Natural killer cell (primary cell): ENCODE data around the gene TRIM65. TPM values are rescaled to one million over a fixed set of nuclear protein-coding genes. Genes with fewer than 3 reads are reported as not detected.

Experiments
- ATAC-seq, 3 donors: fragments of 150-1000 bp in 2 of 3; fragments of 200-7000 bp in 1 of 3; cut with Tn5 transposase; 1 replicate in 1 of 3; 2 replicates in 2 of 3; pipeline ENCODE4 v1.10.0; 2021; ENCODE audit warnings: mild to moderate bottlenecking in 2 of 3, moderate library complexity in 2 of 3
- DNase-seq, 2 donors: peaks; one replicate each; pipeline versions ENCODE4 v3.0.0 to v3.0.0-alpha.2; 2013 to 2021; ENCODE audit warnings: mixed read lengths in 1 of 2
- H3K27ac ChIP-seq: one replicate; pipeline ENCODE4 v1.5.1; 2013; ENCODE audit warnings: mild to moderate bottlenecking, low read length
- H3K27me3 ChIP-seq: one replicate; pipeline ENCODE4 v1.6.1; 2013; ENCODE audit warnings: low read length; ENCODE audit not compliant: control insufficient read depth, insufficient read depth
- H3K36me3 ChIP-seq: one replicate; pipeline ENCODE4 v1.6.1; 2013; ENCODE audit warnings: low read length; ENCODE audit not compliant: control insufficient read depth, insufficient read depth
- H3K4me1 ChIP-seq: one replicate; pipeline ENCODE4 v1.6.1; 2013; ENCODE audit warnings: low read length; ENCODE audit not compliant: control insufficient read depth, insufficient read depth
- H3K4me3 ChIP-seq: one replicate; pipeline ENCODE4 v1.5.1; 2013; ENCODE audit warnings: low read length
- H3K9me3 ChIP-seq: one replicate; pipeline ENCODE4 v1.6.1; 2013; ENCODE audit warnings: low read length; ENCODE audit not compliant: control insufficient read depth, insufficient read depth
- H3K27ac Mint-ChIP-seq, 2 donors: one replicate each; pipeline ENCODE4 v1.8.0; 2022; ENCODE audit warnings: mild to moderate bottlenecking in 2 of 2, mixed read lengths in 2 of 2, moderate library complexity in 1 of 2
- H3K27me3 Mint-ChIP-seq, 2 donors: one replicate each; pipeline ENCODE4 v1.8.0; 2022; ENCODE audit warnings: low read depth in 2 of 2, mixed read lengths in 2 of 2
- H3K36me3 Mint-ChIP-seq: one replicate; pipeline ENCODE4 v1.8.0; 2022; ENCODE audit warnings: mixed read lengths
- H3K4me1 Mint-ChIP-seq, 2 donors: one replicate each; pipeline ENCODE4 v1.8.0; 2022; ENCODE audit warnings: mixed read lengths in 2 of 2
- H3K4me3 Mint-ChIP-seq: one replicate; pipeline ENCODE4 v1.8.0; 2022; ENCODE audit warnings: mild to moderate bottlenecking, moderate library complexity, mixed read lengths
- H3K9me3 Mint-ChIP-seq, 2 donors: one replicate each; pipeline ENCODE4 v1.8.0; 2022; ENCODE audit warnings: mixed read lengths in 2 of 2
- WGBS: methylation state at CpG from one replicate; pipeline ENCODE4 v1.1.7; 2013; ENCODE audit warnings: missing lambda C conversion rate; ENCODE audit not compliant: insufficient coverage; 5-methylcytosine and 5-hydroxymethylcytosine counted together
- intact Hi-C: fragments of 100-400 bp; cut with micrococcal nuclease; formaldehyde crosslinking; loops from one replicate; pipeline ENCODE4 v1.14.2; 2022
- total RNA-seq, 4 donors: library from RNA; stranded (reverse); fragments of 120-200 nt in 1 of 4; gene quantifications; one replicate each; pipeline versions ENCODE4 v1.2.3 to v1.2.4, GENCODE V29; 2013 to 2022
- TF ChIP-seq, protein P1 (sequence below): fragments of 200-600 bp; IDR thresholded peaks from one replicate; pipeline ENCODE4 v1.8.0; 2022; ENCODE audit warnings: antibody characterized with exemption

TRIM65 gene, protein sequence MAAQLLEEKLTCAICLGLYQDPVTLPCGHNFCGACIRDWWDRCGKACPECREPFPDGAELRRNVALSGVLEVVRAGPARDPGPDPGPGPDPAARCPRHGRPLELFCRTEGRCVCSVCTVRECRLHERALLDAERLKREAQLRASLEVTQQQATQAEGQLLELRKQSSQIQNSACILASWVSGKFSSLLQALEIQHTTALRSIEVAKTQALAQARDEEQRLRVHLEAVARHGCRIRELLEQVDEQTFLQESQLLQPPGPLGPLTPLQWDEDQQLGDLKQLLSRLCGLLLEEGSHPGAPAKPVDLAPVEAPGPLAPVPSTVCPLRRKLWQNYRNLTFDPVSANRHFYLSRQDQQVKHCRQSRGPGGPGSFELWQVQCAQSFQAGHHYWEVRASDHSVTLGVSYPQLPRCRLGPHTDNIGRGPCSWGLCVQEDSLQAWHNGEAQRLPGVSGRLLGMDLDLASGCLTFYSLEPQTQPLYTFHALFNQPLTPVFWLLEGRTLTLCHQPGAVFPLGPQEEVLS
- total RNA-seq, result 10 to 100 TPM; 19.2 to 26.9 (median 22.5) TPM
- total RNA-seq (2013), result 21.4 TPM

DNA sequence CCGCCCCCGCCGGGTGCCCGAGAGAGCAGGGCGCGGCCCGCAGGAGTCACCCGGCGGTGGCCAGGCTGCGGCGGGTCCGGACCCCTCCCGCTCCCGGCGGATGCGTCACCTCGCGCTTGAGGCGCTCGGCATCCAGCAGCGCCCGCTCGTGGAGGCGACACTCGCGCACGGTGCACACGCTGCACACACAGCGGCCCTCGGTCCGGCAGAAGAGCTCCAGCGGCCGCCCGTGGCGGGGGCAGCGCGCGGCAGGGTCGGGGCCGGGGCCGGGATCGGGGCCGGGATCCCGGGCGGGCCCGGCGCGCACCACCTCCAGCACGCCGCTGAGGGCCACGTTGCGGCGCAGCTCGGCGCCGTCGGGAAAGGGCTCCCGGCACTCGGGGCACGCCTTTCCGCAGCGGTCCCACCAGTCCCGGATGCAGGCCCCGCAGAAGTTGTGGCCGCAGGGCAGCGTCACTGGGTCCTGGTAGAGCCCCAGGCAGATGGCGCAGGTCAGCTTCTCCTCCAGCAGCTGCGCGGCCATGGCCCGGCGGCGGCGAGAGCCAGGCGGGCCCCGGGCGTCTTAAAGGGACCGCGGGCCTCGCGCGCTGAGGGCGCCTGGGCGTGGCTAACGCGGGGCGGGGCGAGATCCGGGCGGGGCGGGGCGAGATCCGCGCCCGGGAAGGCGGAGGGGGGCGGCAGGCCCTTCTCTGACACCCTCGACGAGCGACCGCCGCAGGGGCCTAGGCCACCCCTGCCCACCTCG is at the start of gene TRIM65:
TSS of gene TRIM65 (minus strand) at position 537 of the 745 bp plus-strand sequence. CDS start at position 523, 14 bp downstream.
- H3K27ac ChIP-seq, result peak within 1 kb of the TSS; percentile 71
- Mint-ChIP-seq H3K27ac (peak within 1 kb of the TSS; percentile 77 to 84), H3K36me3 (no peaks in the 10 kb centered on the region), H3K27me3 (no peaks in the 10 kb centered on the region), H3K4me1 (peaks cover 23 to 26% of the 10 kb centered on the region in 2 donors), H3K9me3 (no peaks in the 10 kb centered on the region), H3K4me3 (peak within 1 kb of the TSS; percentile 82)
- no peaks in the 10 kb centered on the region for H3K27me3 ChIP-seq
- H3K4me1 ChIP-seq, result peaks cover 24% of the 10 kb centered on the region
- H3K36me3 ChIP-seq, result peaks cover 38% of the 10 kb centered on the region
- DNase-seq (peak; percentile 77 to 86), ATAC-seq (peak; percentile 85 to 93 (median 90))
- intact Hi-C loops, result no loop called here
- H3K4me3 ChIP-seq, result peak within 1 kb of the TSS; percentile 55
- H3K9me3 ChIP-seq, result no peaks in the 10 kb centered on the region
- WGBS, result under 1% methylated on average over 102 of the region's 102 CpGs
- TF ChIP-seq, protein P1, sequence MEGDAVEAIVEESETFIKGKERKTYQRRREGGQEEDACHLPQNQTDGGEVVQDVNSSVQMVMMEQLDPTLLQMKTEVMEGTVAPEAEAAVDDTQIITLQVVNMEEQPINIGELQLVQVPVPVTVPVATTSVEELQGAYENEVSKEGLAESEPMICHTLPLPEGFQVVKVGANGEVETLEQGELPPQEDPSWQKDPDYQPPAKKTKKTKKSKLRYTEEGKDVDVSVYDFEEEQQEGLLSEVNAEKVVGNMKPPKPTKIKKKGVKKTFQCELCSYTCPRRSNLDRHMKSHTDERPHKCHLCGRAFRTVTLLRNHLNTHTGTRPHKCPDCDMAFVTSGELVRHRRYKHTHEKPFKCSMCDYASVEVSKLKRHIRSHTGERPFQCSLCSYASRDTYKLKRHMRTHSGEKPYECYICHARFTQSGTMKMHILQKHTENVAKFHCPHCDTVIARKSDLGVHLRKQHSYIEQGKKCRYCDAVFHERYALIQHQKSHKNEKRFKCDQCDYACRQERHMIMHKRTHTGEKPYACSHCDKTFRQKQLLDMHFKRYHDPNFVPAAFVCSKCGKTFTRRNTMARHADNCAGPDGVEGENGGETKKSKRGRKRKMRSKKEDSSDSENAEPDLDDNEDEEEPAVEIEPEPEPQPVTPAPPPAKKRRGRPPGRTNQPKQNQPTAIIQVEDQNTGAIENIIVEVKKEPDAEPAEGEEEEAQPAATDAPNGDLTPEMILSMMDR, result peak; percentile 27

DNA sequence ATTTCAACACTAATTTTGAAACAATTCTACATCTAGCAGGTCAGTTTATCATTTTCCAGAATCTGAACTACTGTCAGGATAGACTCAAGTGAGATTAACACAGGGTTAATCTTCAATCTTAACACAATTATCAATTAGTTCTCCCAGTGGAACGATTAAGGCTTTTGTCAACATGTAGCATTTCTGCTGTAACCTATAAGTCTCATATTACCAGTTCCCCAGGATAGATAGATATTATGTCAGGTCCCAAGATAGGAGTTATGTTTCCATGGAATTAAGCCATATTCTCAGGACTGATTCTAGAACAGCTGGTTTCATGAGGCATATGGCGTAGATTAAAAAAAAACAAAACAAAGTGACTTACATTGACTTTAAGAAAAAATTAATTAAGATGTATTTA is 48.5 kb upstream of the TRIM65 start:
- WGBS, result no CpG with 5 or more reads among the region's 2 CpGs
- TF ChIP-seq, protein P1, result no peak
- peaks cover 20% of the 10 kb centered on the region for H3K36me3 ChIP-seq
- H3K4me1 ChIP-seq, result peaks cover 11% of the 10 kb centered on the region
- H3K4me3 ChIP-seq, result no peak overlapping the region
- H3K36me3 Mint-ChIP-seq, result peaks cover 9% of the 10 kb centered on the region
- H3K4me3 Mint-ChIP-seq, result no peak overlapping the region
- no peaks in the 10 kb centered on the region for H3K27me3 ChIP-seq
- ATAC-seq (no peak), DNase-seq (no peak)
- intact Hi-C loops, result loop anchor here (10.0 kb wide), 1 partner anchor 60 kb away; no protein-coding TSS in a partner anchor
- no peak overlapping the region for H3K27ac ChIP-seq
- H3K9me3 ChIP-seq, result no peaks in the 10 kb centered on the region
- H3K27me3 Mint-ChIP-seq, result no peaks in the 10 kb centered on the region
- H3K4me1 Mint-ChIP-seq, result peaks cover 11% of the 10 kb centered on the region in 2 donors
- H3K9me3 Mint-ChIP-seq, result no peaks in the 10 kb centered on the region
- no peak overlapping the region for H3K27ac Mint-ChIP-seq

DNA sequence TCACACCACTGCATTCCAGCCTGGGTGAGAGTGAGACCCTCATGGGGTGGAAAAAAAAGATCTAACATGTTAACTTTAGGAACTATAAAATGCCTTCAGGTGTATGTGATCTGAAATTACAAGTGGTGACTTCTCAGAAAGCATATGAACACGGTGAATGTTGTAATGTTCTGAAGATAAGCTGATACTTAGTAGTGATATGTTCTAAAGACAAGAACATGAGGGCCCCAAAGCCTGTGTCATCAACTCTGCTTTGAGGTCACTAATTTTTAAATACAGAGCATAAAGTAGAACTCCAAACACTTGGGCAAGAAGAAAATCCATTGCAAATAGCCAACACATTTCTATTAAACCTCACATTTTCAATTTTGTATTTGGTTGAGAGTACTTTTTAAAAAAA is 46.7 kb upstream of the TRIM65 start:
- H3K27me3 ChIP-seq, result no peaks in the 10 kb centered on the region
- Mint-ChIP-seq H3K4me3 (no peak overlapping the region), H3K36me3 (no peaks in the 10 kb centered on the region), H3K4me1 (peaks cover 11 to 13% of the 10 kb centered on the region in 2 donors), H3K27me3 (no peaks in the 10 kb centered on the region), H3K27ac (no peak overlapping the region), H3K9me3 (no peaks in the 10 kb centered on the region)
- ATAC-seq (no peak), DNase-seq (no peak)
- no peak overlapping the region for H3K27ac ChIP-seq
- intact Hi-C loops, result loop anchor here (10.0 kb wide), 1 partner anchor 59 kb away; no protein-coding TSS in a partner anchor
- H3K9me3 ChIP-seq, result no peaks in the 10 kb centered on the region
- TF ChIP-seq, protein P1, result no peak
- no peak overlapping the region for H3K4me3 ChIP-seq
- 100% methylated on average over 1 of the region's 1 CpG for WGBS
- H3K4me1 ChIP-seq, result peaks cover 13% of the 10 kb centered on the region
- H3K36me3 ChIP-seq, result peaks cover 12% of the 10 kb centered on the region
